Transverse colon (tissue), 4 donors: ENCODE results near the gene FAM47E. TPM values are rescaled to one million over a fixed set of nuclear protein-coding genes. Genes with fewer than 3 reads are reported as not detected.

Source experiments
- DNase-seq: peaks from one replicate; pipeline ENCODE4 v3.0.0-alpha.2; 2019
- H3K27ac ChIP-seq, 4 donors: fragments of 200-600 bp; sonication (generic); 2 replicates each; pipeline ENCODE4 v1.5.1; 2016 to 2018; ENCODE audit warnings: inconsistent platforms in 4 of 4
- H3K27me3 ChIP-seq: fragments of 200-600 bp; sonication (generic); 2 replicates; pipeline ENCODE4 v1.5.1; 2017; ENCODE audit warnings: inconsistent platforms
- H3K36me3 ChIP-seq, 4 donors: fragments of 200-600 bp; sonication (generic); 2 replicates each; pipeline ENCODE4 v1.5.1; 2017 to 2019; ENCODE audit warnings: inconsistent platforms in 4 of 4
- H3K4me1 ChIP-seq, 4 donors: fragments of 200-600 bp; sonication (generic); 2 replicates each; pipeline ENCODE4 v1.5.1; 2017 to 2020; ENCODE audit warnings: inconsistent platforms in 4 of 4
- H3K4me3 ChIP-seq, 4 donors: fragments of 200-600 bp; sonication (generic); 1 replicate in 1 of 4; 2 replicates in 3 of 4; pipeline versions ENCODE4 v1.5.1 to v1.6.1; 2017 to 2019; ENCODE audit warnings: inconsistent platforms in 4 of 4
- H3K9me3 ChIP-seq, 2 donors: fragments of 200-600 bp; sonication (generic); 2 replicates each; pipeline ENCODE4 v1.5.1; 2017 to 2019; ENCODE audit warnings: inconsistent platforms in 2 of 2
- EP300 ChIP-seq: sonication (generic); formaldehyde crosslinking; IDR thresholded peaks from one replicate; pipeline ENCODE4 v1.6.1; 2017; ENCODE audit warnings: antibody characterized with exemption, low read depth
- POLR2A ChIP-seq: fragments of 450-650 bp; IDR thresholded peaks from one replicate; pipeline ENCODE4 v1.6.1; 2016; ENCODE audit warnings: antibody characterized with exemption, mild to moderate bottlenecking, moderate library complexity
- POLR2AphosphoS5 ChIP-seq, 3 donors: sonication (generic); formaldehyde crosslinking; IDR thresholded peaks; one replicate each; pipeline ENCODE4 v1.6.1; 2016; ENCODE audit warnings: antibody characterized with exemption in 3 of 3
- WGBS, 2 donors: methylation state at CpG; one replicate each; pipeline ENCODE4 v1.1.5; 2018; ENCODE audit warnings: low coverage in 1 of 2; 5-methylcytosine and 5-hydroxymethylcytosine counted together
- in situ Hi-C, 4 donors: fragments of 200-750 bp; cut with MboI; loops; one replicate each; pipeline versions ENCODE4 v1.15.0 to v1.15.1; 2017; ENCODE audit warnings: low sequenced_read_pairs in 3 of 4, low pct_ligation_motif_present in 1 of 4, low pct_unique_long_range_greater_than_20kb in 1 of 4
- intact Hi-C: fragments of 100-400 bp; cut with DNase I; formaldehyde crosslinking; loops from one replicate; pipeline ENCODE4 v1.15.1; 2023; ENCODE audit warnings: low total_unique reads
- total RNA-seq, 4 donors: library from RNA; depleted of rRNA; stranded (reverse); fragments of >200 nt; gene quantifications; one replicate each; pipeline ENCODE4 v1.1.0, GENCODE V29; 2016
- TF ChIP-seq, protein P1 (sequence below), 5 experiments: fragments of 200-600 bp in 3 of 5; fragments of 450-650 bp in 2 of 5; sonication (generic) in 3 of 5; IDR thresholded peaks; 1 replicate in 2 of 5; 2 replicates in 3 of 5; pipeline ENCODE4 v1.5.1; 2016 to 2017; ENCODE audit warnings: antibody characterized with exemption in 5 of 5, inconsistent platforms in 3 of 5, mild to moderate bottlenecking in 2 of 5, moderate library complexity in 1 of 5

FAM47E gene
- total RNA-seq, 4 donors from 2014 or later = 0.20 to 7.8 (median 2.8) TPM

DNA sequence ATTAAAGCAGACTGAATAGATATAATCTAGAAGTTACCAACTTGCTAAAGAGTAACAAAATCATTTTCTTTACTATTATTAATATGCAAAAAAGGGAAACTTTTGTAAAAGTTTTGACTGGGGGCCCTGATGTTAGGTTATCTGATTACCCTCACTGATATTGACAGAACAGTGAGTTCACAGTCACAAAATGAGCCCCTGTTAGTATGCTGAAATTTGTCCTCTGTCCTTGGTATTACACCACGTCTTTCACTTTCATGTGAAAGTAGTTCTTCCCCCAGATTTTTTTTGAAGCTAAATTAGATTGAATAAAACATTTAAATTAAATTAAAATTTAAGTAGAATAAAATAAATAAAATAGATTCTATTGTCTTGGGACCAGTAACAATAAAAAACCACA lies 60.9 kb downstream of the FAM47E start:
- TF ChIP-seq EP300 = no peak
- TF ChIP-seq POLR2A = no peak
- H3K27me3 ChIP-seq = no peaks in the 10 kb centered on the region

DNA sequence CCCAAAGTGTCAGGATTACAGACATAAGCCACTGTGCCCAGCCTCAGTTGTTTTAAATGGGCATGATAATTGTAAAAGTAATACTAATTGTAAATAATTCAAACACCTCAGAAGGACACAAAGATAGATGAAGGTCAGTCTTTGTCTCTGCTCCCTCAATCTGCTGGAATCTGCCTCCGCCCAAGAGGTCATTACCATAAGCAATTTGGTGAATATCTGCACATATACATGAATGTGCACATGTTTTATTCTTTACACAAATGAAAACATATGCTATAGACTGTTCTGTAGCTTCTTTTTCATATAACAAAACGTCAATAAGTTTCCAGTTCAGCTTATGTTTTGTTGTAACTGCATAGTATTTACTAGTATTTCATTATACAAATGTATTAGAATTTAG lies 62.0 kb downstream of the FAM47E start:
- TF ChIP-seq POLR2AphosphoS5 (IDR thresholded peaks at IDR 0.05) (no peak), POLR2A (no peak), EP300 (no peak)
- TF ChIP-seq, protein P1, sequence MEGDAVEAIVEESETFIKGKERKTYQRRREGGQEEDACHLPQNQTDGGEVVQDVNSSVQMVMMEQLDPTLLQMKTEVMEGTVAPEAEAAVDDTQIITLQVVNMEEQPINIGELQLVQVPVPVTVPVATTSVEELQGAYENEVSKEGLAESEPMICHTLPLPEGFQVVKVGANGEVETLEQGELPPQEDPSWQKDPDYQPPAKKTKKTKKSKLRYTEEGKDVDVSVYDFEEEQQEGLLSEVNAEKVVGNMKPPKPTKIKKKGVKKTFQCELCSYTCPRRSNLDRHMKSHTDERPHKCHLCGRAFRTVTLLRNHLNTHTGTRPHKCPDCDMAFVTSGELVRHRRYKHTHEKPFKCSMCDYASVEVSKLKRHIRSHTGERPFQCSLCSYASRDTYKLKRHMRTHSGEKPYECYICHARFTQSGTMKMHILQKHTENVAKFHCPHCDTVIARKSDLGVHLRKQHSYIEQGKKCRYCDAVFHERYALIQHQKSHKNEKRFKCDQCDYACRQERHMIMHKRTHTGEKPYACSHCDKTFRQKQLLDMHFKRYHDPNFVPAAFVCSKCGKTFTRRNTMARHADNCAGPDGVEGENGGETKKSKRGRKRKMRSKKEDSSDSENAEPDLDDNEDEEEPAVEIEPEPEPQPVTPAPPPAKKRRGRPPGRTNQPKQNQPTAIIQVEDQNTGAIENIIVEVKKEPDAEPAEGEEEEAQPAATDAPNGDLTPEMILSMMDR (IDR thresholded peaks at IDR 0.05) = no peak
- in situ Hi-C loops (no loop called here), intact Hi-C loops (no loop called here)
- peaks cover 4 to 6% of the 10 kb centered on the region in 2 donors for H3K9me3 ChIP-seq
- H3K27me3 ChIP-seq = no peaks in the 10 kb centered on the region
- H3K4me3 ChIP-seq = no peak overlapping the region
- peaks cover under 1 to 26% (median 19%) of the 10 kb centered on the region in 4 donors for H3K4me1 ChIP-seq
- H3K27ac ChIP-seq = no peak overlapping the region
- 71 to 78% methylated on average over 2 of the region's 2 CpGs for WGBS, 2 donors
- DNase-seq = no peak
- H3K36me3 ChIP-seq = peaks cover 0 to 4% (median 0%) of the 10 kb centered on the region in 4 donors

More for the DNA sequence above, 60.9 kb downstream of the FAM47E start:
- peaks cover 4 to 6% of the 10 kb centered on the region in 2 donors for H3K9me3 ChIP-seq
- H3K36me3 ChIP-seq = peaks cover 0 to 4% (median 0%) of the 10 kb centered on the region in 4 donors
- intact Hi-C loops (no loop called here), in situ Hi-C loops (no loop called here)
- 63 to 67% methylated on average over 1 of the region's 1 CpG for WGBS, 2 donors
- no peak for DNase-seq
- H3K4me1 ChIP-seq = peaks cover 5 to 37% (median 27%) of the 10 kb centered on the region in 4 donors
- no peak overlapping the region for H3K27ac ChIP-seq
- no peak overlapping the region for H3K4me3 ChIP-seq

DNA sequence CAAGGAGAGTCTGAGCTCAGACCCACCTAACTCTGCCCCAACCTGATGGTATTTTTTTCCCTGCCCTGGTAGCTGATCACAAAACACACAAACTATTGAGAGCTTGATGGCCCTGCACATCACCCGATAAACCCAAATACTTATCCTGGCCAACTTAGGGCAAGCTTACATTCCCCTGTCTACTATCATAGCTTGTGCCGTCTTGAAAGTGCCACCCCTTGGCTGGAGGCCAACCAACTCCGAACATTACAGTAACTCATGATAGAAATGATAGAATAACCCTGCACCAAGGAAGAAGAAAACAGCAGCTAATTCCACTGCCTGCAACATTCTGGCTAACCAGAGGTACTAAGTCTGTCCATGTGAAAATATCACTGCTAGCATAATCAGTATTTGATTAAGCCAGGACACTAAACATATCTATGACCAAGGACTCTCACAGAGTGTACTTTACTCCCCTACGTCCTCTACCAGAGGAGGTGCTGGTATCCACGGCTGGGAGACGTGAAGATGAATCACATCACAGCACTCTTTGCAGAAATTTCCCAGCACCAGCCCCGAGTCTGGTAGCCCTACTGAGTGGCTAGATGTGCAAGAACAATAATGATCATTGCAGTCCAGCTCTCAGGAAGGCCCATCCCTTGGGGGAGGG lies 63.9 kb downstream of the FAM47E start:
- Histone ChIP-seq H3K27me3 (no peaks in the 10 kb centered on the region), H3K9me3 (peaks cover 6 to 13% of the 10 kb centered on the region in 2 donors), H3K36me3 (no peaks in the 10 kb centered on the region), H3K4me3 (no peak overlapping the region), H3K4me1 (peaks cover 0 to 12% (median 8%) of the 10 kb centered on the region in 4 donors), H3K27ac (no peak overlapping the region)
- in situ Hi-C loops (no loop called here), intact Hi-C loops (no loop called here)
- 74 to 92% methylated on average over 3 to 7 of the region's 7 CpGs for WGBS, 2 donors
- no peak for DNase-seq
- TF ChIP-seq EP300 = no peak
- TF ChIP-seq, protein P1 (IDR thresholded peaks at IDR 0.05) = no peak
- TF ChIP-seq POLR2AphosphoS5 (IDR thresholded peaks at IDR 0.05) = no peak
- TF ChIP-seq POLR2A = no peak

DNA sequence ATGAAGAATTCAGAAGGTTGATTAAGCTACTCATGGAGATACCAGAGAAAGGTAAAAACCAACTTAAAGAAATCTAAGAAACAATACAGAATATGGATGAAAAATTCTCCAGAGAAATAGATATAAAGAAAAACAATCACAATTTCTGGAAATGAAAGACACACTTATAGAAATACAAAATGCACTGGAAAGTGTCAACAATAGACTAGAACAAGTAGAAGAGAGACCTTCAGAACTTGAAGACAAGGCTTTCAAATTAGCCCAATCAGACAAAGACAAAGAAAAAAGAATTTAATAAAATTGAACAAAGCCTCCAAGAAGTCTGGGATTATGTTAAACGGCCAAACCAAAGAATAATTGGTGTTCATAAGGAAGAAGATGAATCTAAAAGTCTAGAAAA lies 64.6 kb downstream of the FAM47E start:
- no peak for DNase-seq
- Histone ChIP-seq H3K4me1 (peaks cover 0 to 10% (median 7%) of the 10 kb centered on the region in 4 donors), H3K4me3 (no peak overlapping the region), H3K27me3 (no peaks in the 10 kb centered on the region), H3K27ac (no peak overlapping the region), H3K36me3 (no peaks in the 10 kb centered on the region), H3K9me3 (peaks cover 6 to 14% of the 10 kb centered on the region in 2 donors)
- intact Hi-C loops = no loop called here
- in situ Hi-C loops = no loop called here
- 78 to 90% methylated on average over 1 of the region's 1 CpG for WGBS, 2 donors
- TF ChIP-seq POLR2AphosphoS5 (IDR thresholded peaks at IDR 0.05) (no peak), EP300 (no peak), POLR2A (no peak)
- TF ChIP-seq, protein P1 (IDR thresholded peaks at IDR 0.05) = no peak

DNA sequence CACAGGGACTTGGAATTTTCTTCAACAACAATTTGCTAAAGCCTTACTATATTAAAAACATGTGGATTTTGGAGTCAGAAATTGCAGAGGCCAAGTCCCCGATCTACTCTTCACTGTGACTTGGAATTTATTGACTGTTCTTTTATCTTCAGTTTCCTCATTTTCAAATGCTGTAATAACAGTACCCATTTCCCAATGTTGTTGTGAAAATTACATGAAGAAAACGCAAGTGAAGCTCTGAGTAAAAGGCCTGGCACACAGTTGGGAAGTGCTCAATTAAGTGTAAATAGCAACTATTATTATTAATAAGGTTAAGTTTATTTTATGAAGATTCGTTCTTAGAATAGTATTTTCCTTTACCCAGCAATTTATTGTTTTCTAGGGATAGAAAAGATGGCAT lies 70.7 kb downstream of the FAM47E start:
- intact Hi-C loops = no loop called here
- WGBS, 2 donors = 74 to 90% methylated on average over 3 of the region's 3 CpGs
- H3K27me3 ChIP-seq = no peaks in the 10 kb centered on the region
- peaks cover 27 to 31% of the 10 kb centered on the region in 2 donors for H3K9me3 ChIP-seq
- in situ Hi-C loops = no loop called here
- no peak overlapping the region for H3K4me3 ChIP-seq
- no peak overlapping the region for H3K27ac ChIP-seq
- H3K36me3 ChIP-seq = no peaks in the 10 kb centered on the region
- TF ChIP-seq, protein P1 (IDR thresholded peaks at IDR 0.05) = no peak
- TF ChIP-seq POLR2A (no peak), EP300 (no peak), POLR2AphosphoS5 (IDR thresholded peaks at IDR 0.05) (no peak)
- no peak for DNase-seq
- H3K4me1 ChIP-seq = no peaks in the 10 kb centered on the region
